Loucy (cell line): ENCODE measurements around the gene ECT2L.

Experiments used
- H2AFZ ChIP-seq: fragments of 200-600 bp; sonication (generic); 2 replicates; pipeline ENCODE4 v1.6.0; 2016; ENCODE audit warnings: antibody characterized with exemption, mild to moderate bottlenecking, low read length, moderate library complexity
- H3F3A ChIP-seq: fragments of 200-600 bp; 2 replicates; pipeline ENCODE4 v1.6.0; 2016; ENCODE audit warnings: antibody characterized with exemption, low read depth, mild to moderate bottlenecking
- H3K27me3 ChIP-seq: fragments of 200-600 bp; sonication (generic); 2 replicates; pipeline ENCODE4 v1.6.1; 2014; ENCODE audit warnings: low read length, mild to moderate bottlenecking; ENCODE audit not compliant: insufficient read depth, poor library complexity, severe bottlenecking
- H3K36me3 ChIP-seq: fragments of 200-600 bp; sonication (generic); 2 replicates; pipeline ENCODE4 v1.6.1; 2016; ENCODE audit warnings: low read length; ENCODE audit not compliant: insufficient read depth
- H3K4me1 ChIP-seq: fragments of 200-600 bp; sonication (generic); 2 replicates; pipeline ENCODE4 v1.5.1; 2014; ENCODE audit warnings: low read length, mild to moderate bottlenecking; ENCODE audit not compliant: insufficient read depth, poor library complexity, severe bottlenecking
- H3K4me2 ChIP-seq: fragments of 200-600 bp; sonication (generic); 2 replicates; pipeline ENCODE4 v1.6.0; 2014; ENCODE audit warnings: antibody characterized with exemption, low read length, low read depth, mild to moderate bottlenecking; ENCODE audit not compliant: poor library complexity, severe bottlenecking
- H3K4me3 ChIP-seq: fragments of 200-600 bp; sonication (generic); 2 replicates; pipeline ENCODE4 v1.5.1; 2014; ENCODE audit warnings: low read length, mild to moderate bottlenecking, mixed read lengths; ENCODE audit not compliant: poor library complexity, severe bottlenecking
- H3K79me2 ChIP-seq: fragments of 200-600 bp; sonication (generic); 2 replicates; pipeline ENCODE4 v1.6.1; 2014; ENCODE audit warnings: low read length; ENCODE audit not compliant: insufficient read depth
- H3K9ac ChIP-seq: fragments of 200-600 bp; sonication (generic); 2 replicates; pipeline ENCODE4 v1.6.0; 2014; ENCODE audit warnings: mild to moderate bottlenecking, low read depth, low read length, moderate library complexity; ENCODE audit not compliant: poor library complexity, severe bottlenecking
- H3K9me2 ChIP-seq: fragments of 200-600 bp; sonication (generic); replicated peaks from 2 replicates; pipeline ENCODE4 v1.6.1; 2016; ENCODE audit warnings: low read depth, low read length, mixed read lengths
- H3K9me3 ChIP-seq: fragments of 200-600 bp; sonication (generic); 2 replicates; pipeline ENCODE4 v1.6.1; 2014; ENCODE audit warnings: mild to moderate bottlenecking, antibody characterized with exemption, low read length, low read depth; ENCODE audit not compliant: insufficient read depth
- H4K20me1 ChIP-seq: fragments of 200-600 bp; sonication (generic); 2 replicates; pipeline ENCODE4 v1.6.0; 2014; ENCODE audit warnings: antibody characterized with exemption, low read length, mild to moderate bottlenecking; ENCODE audit not compliant: insufficient read depth, poor library complexity, severe bottlenecking
- EZH2phosphoT487 ChIP-seq: fragments of 200-600 bp; IDR thresholded peaks from 2 replicates; pipeline ENCODE4 v1.6.1; 2018; ENCODE audit warnings: antibody characterized with exemption, mild to moderate bottlenecking, moderate library complexity, borderline replicate concordance
- TF ChIP-seq, protein P1 (sequence below): fragments of 200-600 bp; sonication (generic); conservative IDR thresholded peaks from 2 replicates; pipeline ENCODE4 v1.5.1; 2014; ENCODE audit warnings: mild to moderate bottlenecking, antibody characterized with exemption, low read length

The ECT2L gene

DNA sequence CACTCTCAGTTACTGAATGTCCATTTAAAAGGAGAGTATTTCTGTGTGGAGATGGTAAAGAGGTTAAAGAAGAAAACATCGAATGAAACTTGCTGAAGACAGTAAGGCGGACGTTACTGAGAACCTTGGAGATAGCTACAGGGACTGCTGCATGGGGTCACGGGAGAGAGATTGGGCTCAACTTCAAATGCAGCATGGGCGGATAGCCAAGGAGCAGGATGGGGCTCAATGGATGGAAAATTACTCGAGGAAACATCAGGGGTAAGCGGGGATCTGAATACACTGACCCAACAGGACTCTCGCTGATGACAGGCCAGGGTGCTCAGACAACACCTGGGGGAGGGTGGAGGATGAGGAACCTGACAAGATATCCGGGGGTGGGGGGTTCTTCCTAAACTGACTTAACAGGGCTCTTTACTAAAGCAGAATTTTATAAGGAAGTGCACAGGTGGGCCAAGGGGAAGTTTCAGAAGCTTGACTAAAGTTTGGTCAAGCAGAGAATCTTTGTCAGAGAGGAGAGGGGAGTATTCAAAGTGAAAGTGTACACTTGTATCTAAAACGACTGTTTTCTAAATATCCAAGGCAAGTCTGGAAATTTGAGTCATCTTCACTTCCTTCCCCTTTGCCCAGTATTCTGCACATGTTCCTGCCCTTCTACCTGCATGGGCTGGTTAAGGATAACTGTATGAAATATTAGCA lies 22.8 kb downstream of the ECT2L start:
- H4K20me1 ChIP-seq: no peaks in the 10 kb centered on the region
- no peaks in the 10 kb centered on the region for H3K36me3 ChIP-seq
- no peak overlapping the region for H3K4me2 ChIP-seq
- H3K4me1 ChIP-seq: no peaks in the 10 kb centered on the region
- H3K4me3 ChIP-seq: no peak overlapping the region
- H3K27me3 ChIP-seq: no peaks in the 10 kb centered on the region
- no peaks in the 10 kb centered on the region for H3K9me2 ChIP-seq
- TF ChIP-seq, protein P1, sequence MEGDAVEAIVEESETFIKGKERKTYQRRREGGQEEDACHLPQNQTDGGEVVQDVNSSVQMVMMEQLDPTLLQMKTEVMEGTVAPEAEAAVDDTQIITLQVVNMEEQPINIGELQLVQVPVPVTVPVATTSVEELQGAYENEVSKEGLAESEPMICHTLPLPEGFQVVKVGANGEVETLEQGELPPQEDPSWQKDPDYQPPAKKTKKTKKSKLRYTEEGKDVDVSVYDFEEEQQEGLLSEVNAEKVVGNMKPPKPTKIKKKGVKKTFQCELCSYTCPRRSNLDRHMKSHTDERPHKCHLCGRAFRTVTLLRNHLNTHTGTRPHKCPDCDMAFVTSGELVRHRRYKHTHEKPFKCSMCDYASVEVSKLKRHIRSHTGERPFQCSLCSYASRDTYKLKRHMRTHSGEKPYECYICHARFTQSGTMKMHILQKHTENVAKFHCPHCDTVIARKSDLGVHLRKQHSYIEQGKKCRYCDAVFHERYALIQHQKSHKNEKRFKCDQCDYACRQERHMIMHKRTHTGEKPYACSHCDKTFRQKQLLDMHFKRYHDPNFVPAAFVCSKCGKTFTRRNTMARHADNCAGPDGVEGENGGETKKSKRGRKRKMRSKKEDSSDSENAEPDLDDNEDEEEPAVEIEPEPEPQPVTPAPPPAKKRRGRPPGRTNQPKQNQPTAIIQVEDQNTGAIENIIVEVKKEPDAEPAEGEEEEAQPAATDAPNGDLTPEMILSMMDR: no peak
- TF ChIP-seq EZH2phosphoT487: no peak
- H2AFZ ChIP-seq: no peak overlapping the region
- H3K79me2 ChIP-seq: no peaks in the 10 kb centered on the region
- no peak overlapping the region for H3K9ac ChIP-seq
- H3K9me3 ChIP-seq: no peaks in the 10 kb centered on the region
- H3F3A ChIP-seq: no peaks in the 10 kb centered on the region

DNA sequence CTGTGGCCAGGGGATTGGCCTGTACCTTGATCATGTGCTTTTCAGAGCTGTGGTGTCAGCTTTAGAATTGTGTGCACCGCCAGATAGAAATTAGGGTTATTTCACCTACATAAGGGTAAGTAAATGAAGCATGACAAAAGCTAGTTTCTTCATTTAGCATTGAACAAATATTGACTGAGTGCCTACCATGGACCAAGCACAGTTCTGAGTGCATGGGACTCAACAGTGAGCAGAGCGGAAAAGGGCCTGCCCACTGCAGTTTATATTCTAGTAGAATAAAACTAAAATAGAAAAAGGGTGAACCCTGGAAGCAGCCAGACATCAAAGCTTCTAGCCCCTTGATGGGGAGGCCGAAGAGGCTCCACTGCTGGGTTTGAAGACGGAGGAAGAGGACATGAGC lies 25.6 kb downstream of the ECT2L start:
- Histone ChIP-seq H3K9ac (no peak overlapping the region), H3F3A (no peaks in the 10 kb centered on the region), H3K9me2 (no peaks in the 10 kb centered on the region), H3K4me2 (no peak overlapping the region), H2AFZ (no peak overlapping the region), H3K27me3 (no peaks in the 10 kb centered on the region), H3K36me3 (no peaks in the 10 kb centered on the region), H3K79me2 (no peaks in the 10 kb centered on the region), H3K9me3 (no peaks in the 10 kb centered on the region), H3K4me3 (no peak overlapping the region), H3K4me1 (peaks cover 7% of the 10 kb centered on the region), H4K20me1 (no peaks in the 10 kb centered on the region)
- TF ChIP-seq, protein P1: no peak
- TF ChIP-seq EZH2phosphoT487: no peak

DNA sequence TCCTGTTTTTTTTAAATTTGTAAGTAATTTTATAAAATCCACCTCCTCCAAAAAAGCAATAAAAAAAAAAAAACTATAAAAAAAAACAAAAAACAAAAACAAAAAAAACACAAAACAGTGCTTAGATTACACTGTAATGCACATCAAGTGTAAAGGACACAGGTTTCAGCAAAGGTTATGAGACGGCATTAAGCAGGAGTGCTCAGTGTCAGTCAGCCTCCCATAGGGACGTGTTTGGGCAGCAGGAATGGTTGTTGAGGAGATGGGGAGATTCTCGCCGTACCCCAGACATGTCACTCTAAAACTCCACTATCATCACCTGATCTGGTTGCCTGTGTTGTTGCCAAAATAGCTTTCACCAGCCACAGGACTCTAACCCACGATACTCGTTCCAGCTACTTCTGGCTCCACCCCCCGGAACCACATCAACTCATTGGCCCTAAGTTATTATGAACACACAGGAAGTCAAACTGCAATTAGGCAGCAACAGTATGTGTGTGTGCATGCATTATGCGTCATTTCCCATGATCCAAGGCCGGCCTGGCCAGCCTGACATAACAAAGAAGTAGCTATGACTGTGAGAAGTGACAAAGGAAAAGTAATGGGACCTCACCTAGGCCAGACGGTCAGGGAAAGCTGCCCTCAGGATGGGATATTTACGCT lies 28.7 kb downstream of the ECT2L start:
- no peaks in the 10 kb centered on the region for H3F3A ChIP-seq
- no peak overlapping the region for H3K9ac ChIP-seq
- H3K79me2 ChIP-seq: no peaks in the 10 kb centered on the region
- TF ChIP-seq, protein P1: no peak
- no peak for TF ChIP-seq EZH2phosphoT487
- no peaks in the 10 kb centered on the region for H3K36me3 ChIP-seq
- peaks cover 7% of the 10 kb centered on the region for H3K4me1 ChIP-seq
- no peaks in the 10 kb centered on the region for H3K9me2 ChIP-seq
- H3K4me2 ChIP-seq: peak overlapping the region; percentile 26
- peak overlapping the region; percentile 87 for H2AFZ ChIP-seq
- no peak overlapping the region for H3K4me3 ChIP-seq
- H3K9me3 ChIP-seq: no peaks in the 10 kb centered on the region
- no peaks in the 10 kb centered on the region for H3K27me3 ChIP-seq
- H4K20me1 ChIP-seq: no peaks in the 10 kb centered on the region
